HG02623 (cell line): ENCODE data around the gene CHD3.
A peak's percentile ranks its signal among the peaks of the same experiment; 100 is the strongest.

ENCODE experiments used
- ATAC-seq: cut with Tn5 transposase; IDR thresholded peaks from one replicate; pipeline ENCODE4 v1.9.1; 2021; ENCODE audit warnings: moderate library complexity; ENCODE audit not compliant: unreplicated experiment

The CHD3 gene

GRCh38 chr17:7888184-7888920, at the start of gene CHD3:
TSS of gene CHD3 (plus strand) at chr17:7888789. CDS start at chr17:7889001, 212 bp downstream.
- no peak for ATAC-seq

- no peak for ATAC-seq
Observed at GRCh38 chr17:7839190-7839875, 49.3 kb upstream of the CHD3 start.

GRCh38 chr17:7839876-7840261, 48.7 kb upstream of the CHD3 start:
- no peak for ATAC-seq

- no peak for ATAC-seq
Observed at GRCh38 chr17:7840441-7840840, 48.1 kb upstream of the CHD3 start.

GRCh38 chr17:7840875-7841274, 47.7 kb upstream of the CHD3 start:
- ATAC-seq, result no peak

- no peak for ATAC-seq
Observed at GRCh38 chr17:7841396-7841914, 47.1 kb upstream of the CHD3 start.

- ATAC-seq, result peak; percentile 23
Observed at GRCh38 chr17:7841915-7842379, 46.6 kb upstream of the CHD3 start.

- peak; percentile 27 for ATAC-seq
Observed at GRCh38 chr17:7842380-7843256, 46.0 kb upstream of the CHD3 start.

GRCh38 chr17:7843257-7843535, 45.4 kb upstream of the CHD3 start:
- ATAC-seq, result no peak

GRCh38 chr17:7843536-7844291, 44.9 kb upstream of the CHD3 start:
- peak; percentile 16 for ATAC-seq

- ATAC-seq, result peak; percentile 46
Observed at GRCh38 chr17:7844292-7845154, 44.1 kb upstream of the CHD3 start.

- no peak for ATAC-seq
Observed at GRCh38 chr17:7845359-7846062, 43.1 kb upstream of the CHD3 start.

GRCh38 chr17:7846063-7846735, 42.4 kb upstream of the CHD3 start:
- no peak for ATAC-seq

GRCh38 chr17:7846765-7847661, 41.6 kb upstream of the CHD3 start:
- ATAC-seq, result no peak

GRCh38 chr17:7848131-7848579, 40.4 kb upstream of the CHD3 start:
- ATAC-seq, result no peak

GRCh38 chr17:7848739-7849129, 39.9 kb upstream of the CHD3 start:
- no peak for ATAC-seq

GRCh38 chr17:7849130-7849750, 39.3 kb upstream of the CHD3 start:
- ATAC-seq, result no peak
